ENCODE measurements around the gene FOXK2.
"Not testable (repeated sequence)": the region's sequence is repeated elsewhere in the genome, so short reads cannot be mapped to it uniquely, and the experiment has no call there.

FOXK2 gene

DNA sequence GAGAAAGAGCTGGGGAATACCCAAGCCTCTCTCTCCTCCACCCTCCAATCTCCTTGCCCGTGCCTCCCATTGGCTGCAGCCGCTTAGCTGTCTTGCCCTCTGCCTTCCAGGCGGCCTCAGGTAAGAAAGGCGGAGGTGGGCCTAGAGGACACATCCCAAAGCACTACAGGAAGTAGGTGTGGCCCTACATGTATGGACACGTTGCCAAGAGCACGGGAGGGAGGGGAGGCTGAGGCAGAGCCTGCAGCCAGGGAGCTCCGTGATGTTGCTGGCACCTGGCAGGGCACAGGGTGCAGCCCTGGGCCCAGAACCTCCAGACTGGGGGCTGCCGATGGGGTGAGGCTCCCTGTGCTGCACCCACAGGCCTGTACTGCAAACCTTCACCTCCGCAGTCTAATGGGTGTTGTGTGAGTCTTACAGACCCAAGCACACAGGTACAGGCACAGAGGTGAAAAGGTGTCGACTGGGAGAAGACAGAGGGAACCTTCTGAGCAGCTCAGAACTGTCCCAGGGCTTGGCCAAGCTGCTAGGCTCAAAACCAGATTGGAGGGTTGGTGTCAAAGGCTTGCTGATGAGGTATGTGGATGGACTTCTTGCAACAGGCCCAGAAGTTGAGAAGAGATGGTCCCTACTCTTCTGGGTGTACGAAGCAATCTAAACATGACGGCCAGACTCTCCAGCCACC, 23.5 kb upstream of the FOXK2 start:
- no peak for DNase-seq

DNA sequence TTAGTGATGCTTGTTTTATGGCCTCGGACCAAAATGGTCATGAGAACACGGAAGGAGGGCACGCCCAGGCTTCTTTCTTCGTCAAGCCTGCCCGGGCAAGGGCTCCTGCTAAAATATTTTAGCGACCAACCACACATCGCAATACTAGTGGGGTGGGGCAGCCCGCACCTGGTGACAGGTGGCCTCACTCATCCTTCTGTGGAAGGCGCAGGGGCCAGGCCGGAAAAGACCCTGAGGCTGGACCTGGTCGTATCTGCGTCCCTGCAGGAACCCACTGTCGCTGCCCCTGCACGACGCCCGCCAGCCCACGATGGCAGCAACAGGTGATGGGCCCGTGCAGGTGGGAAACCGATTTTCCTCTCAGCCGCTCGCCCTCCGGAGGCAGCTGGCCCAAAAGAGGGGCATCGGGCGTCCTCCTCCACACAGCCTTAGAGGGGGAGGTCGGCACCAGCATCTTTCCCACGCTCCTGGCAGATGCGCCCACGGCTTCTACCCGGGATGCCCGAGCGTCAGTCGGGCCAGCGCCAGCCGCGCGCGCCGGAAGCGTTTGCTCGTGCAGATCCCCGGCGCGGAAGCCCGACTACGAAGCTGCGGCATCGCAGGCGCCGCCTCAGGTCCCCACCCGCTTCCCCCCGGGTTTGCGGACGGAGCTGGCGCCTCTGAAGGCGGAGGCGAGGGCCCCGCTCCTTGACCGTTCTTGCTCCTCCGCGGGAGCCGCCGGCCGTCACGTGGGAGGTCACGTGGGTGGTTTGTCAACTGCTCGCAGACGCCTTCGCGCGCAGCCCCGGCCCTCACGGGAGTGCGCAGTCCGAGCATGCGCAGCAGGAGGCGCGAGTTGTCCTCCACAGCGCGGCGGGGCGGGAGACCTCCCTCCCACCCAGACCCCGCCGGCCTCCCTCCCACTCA, 22.8 kb upstream of the FOXK2 start:
- DNase-seq = peak; percentile 90

DNA sequence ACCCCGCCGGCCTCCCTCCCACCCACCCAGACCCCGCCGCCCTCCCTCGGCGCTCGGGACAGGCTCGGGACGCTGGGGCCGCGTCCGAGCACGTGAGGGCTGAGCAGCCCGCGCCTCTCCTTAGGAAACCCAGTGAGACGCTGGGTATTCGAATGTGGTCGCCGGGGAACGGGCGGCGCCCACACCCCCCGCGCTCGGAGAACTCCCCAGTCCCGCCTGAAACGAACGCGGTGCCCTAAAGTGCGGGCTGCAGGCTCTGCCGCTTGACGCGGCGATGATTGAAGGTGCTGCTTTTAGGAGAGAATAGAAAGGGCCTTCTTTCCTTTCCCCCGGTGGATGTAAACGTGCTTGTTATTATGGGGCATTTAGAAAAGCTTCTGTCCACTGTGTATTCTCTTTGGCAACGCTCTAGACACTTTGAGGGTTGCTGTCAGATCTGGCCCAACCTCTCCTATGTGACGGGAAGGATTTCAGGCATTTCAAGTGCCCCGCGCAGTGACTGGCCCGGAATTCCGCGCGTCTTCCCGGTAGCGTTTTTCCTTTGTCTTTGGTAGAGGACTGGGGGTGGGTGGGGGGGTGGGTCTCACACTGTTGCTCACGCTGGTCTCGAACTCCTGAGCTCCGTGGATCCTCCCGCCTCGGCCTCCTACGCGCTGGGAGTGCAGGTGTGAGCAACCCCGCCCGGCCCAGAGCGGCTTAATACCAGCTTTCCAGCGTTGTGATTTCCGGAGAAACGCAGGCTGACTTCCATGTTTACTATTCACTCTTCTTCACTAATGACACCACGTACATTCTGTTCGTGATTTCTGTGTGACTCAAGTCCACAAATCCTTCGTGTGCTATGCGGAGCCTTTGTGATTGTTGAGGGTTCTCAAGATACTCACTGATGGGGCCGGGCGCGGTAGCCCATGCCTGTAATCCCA, 21.8 kb upstream of the FOXK2 start:
- peak; percentile 33 for DNase-seq

DNA sequence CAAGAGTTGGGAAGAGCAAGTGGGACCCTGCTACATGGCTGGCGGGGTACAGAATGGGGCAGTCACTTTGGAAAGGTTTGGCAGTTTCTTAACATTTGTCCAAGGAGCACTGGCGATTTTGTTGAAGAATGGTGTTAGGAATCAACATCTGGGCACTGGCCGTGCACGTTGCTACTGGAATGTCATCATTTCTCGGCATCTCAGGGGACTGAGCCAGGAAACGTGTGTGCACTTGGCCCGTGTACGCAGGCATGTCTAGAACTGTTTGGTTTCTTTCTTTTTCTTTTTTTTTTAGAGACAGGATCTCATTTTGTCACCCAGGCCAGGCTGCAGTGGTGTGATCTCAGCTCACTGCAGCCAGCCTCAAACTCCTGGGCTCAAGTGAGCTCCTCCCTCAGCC, 17.3 kb upstream of the FOXK2 start:
- no peak for DNase-seq

DNA sequence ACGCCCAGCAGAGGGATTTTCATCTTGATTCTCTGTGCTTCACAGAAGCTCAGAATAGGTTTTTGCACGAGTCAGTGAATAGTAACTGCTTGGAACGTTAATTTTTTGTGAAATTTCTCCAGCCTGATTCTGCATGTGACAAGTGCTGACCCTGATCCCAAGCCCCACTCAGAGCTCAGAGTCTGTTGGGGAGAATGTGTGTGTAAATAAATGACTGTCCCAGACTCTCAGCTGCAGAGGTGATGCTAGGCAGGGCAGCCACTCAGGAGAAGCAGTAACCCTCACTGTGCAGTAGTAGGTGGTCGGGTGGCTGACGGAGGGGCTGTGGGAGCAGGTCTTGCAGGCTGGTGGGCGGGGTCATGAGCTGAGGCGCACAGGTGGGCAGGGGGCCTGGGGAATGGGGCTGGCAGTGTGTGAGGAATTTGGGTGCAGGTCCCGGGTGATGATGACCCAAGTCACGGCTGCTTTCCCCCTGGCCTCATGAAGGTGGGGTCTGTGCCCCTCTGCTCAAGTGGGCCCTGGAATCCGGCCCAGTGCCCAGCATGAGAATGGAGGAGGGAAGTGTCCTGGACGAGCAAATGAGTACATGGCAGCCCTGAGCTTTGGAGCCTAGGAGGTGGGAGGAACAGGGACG, 16.3 kb upstream of the FOXK2 start:
- no peak for DNase-seq

DNA sequence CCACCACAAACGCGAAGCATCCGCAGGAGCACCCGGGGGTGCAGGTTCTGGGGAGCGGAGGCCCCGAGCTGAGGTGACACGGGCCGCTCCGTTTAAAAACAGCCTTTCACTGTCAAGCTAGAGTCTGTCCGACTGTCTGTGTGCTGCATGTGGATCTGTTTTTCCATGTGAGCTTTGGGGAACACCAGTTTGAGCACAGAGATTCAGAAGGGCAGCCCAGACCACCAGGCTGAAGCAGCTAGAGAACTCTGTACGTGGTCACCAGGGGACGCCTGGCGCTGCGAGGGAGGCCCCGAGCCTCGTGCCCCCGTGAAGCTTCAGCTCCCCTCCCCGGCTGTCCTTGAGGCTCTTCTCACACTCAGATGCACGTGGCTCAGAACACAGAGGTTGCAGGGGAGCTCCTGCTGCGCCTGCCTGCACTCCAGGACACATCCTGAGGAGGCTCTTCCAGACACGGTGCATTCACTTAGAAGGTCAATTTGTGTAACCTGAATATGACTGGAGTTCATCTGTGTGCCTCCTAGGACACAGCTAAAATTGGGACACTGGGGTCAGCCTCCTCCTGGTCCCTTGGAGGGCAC, 15.7 kb upstream of the FOXK2 start:
- DNase-seq = no peak

DNA sequence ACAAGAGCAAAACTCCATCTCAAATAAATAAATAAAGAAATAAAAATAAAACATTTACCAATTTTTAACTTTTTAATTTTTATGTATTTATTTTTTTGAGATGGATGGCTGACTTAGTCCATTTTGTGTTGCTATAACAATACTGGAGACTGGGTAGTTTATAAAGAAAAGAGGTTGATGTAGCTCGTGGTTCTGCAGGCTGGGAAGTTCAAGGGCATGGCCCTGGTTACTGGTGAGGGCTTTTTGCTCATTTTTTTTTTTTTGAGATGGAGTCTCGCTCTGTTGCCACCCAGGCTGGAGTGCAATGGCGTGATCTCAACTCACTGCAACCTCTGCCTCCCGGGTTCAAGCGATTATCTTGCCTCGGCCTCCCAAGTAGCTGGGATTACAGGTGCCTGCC, 14.2 kb upstream of the FOXK2 start:
- DNase-seq = no peak

DNA sequence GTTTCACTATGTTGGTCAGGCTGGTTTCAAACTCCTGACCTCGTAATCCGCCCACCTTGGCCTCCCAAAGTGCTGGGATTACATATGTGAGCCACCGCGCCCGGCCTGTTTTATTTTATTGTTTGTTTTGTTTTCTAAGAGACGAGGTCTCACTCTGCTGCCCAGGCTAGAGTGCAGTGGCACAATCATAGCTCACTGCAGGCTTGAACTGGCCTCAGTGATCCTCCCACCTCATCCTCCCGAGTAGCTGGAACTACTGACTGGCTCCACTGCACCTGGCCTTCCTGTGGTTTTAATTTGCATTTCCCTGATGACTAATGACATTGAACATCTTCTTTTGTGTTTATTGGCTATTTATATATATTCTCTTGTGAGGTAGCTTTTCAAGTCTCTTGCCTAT, 13.1 kb upstream of the FOXK2 start:
- DNase-seq = not testable (repeated sequence)

DNA sequence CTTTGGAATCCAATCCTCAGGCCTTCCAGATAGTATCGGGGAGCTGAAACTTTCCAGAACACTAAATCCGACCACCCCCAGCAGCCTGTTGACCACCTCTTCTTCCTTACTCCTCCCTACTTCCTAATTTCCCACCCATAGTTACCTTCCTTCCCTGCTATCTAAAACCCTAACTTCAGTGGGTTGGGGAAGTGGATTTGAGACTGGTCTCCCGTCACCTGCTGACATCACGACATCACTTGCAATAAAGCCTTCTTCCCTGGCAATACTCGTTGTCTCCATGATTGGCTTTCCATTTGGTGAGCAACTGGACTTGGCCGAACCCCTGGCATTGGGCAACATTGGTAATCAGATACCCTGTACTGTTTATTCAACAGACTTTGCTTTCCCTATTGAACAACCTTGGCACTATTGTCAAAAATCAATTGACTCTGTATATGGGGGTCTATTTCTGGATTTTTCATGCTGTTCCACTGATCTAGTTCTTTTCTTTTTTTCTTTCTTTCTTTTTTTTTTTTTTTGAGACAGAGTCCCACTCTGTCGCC, 11.8 kb upstream of the FOXK2 start:
- DNase-seq = no peak

DNA sequence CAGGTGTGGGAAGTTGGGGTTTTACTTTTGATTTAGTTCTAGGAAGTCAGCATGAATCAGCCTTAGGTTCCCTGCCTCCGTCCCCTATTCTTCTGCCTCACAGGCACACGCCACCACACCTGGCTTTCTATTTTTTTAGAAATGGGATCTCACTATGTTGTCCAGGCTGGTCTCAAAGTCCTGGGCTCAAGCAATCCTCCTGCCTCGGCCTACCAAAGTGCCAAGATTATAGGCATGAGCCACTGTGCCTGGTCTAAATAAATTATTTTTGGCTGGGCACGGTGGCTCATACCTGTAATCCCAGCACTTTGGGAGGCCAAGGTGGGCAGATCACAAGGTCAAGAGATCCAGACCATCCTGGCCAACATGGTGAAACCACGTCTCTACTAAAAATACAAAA, 7.9 kb upstream of the FOXK2 start:
- DNase-seq = not testable (repeated sequence)

DNA sequence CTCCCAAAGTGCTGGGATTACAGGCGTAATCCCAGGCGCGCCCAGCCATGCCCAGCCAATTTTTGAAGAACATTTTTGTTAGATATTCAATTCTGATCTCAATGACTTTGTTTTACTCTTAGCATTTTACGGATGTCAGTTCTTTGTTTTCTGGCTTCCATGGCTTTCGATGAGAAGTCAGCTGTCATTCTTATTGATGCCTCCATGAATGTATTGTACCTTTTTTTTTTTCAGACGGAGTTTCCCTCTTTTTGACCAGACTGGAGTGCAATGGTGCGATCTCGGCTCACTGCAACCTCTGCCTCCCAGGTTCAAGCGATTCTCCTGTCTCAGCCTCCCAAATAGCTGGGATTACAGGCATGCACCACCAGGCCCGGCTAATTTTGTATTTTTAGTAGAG, 5.7 kb upstream of the FOXK2 start:
- not testable (repeated sequence) for DNase-seq

DNA sequence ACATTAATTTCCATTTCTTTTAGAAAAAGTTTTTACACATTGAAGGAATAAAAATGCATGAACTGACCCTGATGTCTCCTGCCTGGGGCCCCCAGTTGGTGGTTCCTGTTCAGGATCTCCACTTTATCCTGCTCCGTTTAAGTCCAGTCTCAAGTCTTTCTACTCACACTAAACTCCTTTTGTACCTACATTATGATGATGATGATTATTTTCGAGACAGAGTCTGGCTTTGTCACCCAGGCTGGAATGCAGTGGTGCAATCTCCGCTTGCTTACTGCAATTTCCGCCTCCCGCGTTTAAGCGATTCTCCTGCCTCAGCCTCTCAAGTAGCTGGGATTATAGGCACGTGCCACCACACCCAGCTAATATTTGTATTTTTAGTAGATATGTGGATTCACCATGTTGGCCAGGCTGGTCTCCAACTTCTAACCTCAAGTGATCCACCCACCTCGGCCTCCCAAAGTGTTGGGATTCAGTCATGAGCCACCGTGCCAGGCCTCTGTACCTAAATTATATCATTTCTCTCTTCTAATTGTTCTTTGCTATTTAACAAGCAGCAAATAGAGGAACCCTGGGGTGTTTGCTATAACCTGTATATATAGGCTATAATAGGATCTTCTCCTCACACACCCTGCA, 2.2 kb upstream of the FOXK2 start:
- no peak for DNase-seq

DNA sequence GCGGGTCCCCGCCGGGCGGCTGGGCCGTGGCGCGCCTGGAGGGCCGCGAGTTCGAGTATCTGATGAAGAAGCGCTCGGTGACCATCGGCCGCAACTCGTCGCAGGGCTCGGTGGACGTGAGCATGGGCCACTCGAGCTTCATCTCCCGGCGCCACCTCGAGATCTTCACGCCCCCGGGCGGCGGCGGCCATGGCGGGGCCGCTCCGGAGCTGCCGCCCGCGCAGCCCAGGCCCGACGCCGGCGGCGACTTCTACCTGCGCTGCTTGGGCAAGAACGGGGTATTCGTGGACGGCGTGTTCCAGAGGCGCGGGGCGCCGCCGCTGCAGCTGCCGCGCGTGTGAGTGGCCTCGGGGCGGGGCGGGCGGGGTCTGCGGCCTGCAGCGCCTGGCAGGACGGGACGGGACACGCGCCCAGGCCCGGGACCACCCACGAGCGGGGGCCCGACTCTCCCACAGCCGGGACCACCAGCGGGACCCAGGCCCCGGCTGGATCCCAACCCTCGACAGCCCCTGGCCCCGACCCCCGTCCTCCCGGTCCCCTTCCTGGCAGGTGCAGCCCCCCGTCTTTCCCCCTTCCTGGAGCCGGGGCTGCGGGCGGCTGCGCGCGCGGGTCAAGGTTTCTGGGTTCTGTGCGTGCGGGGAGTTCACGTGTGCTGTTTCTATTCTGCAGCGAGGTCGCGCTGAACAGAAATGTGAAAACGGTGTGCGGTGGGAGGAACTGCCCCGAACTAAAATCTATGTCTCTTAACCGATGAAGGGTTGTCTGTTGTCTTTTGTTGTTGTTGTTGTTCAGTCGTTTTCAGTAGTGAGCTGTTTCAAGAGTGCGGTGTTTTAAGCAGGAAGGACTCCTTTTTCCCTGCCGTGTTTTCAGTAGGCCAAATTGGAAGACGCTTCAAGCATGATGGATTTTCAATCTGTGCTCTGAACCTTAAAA, 705 bp downstream of the FOXK2 start:
- DNase-seq = peak; percentile 18

DNA sequence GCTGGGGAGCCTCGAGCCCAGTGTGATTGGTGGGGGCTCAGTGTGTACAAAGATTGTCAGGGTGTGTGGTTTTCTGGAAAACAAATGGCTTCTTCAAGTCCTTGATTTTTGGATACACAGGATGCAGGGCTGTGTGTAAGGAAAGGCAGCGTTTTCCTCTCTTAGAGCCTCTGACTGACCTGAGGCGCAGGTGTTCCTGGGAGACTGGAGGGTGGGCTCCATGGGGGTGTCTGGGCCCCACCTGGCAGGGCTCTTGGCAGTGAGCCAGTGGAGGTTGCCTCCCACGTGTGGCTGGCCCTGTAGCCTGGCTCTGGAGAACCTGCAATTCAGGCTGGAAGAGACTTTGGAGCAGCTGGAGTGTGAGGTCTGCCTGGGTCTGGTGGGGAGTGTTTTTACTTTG, 5.0 kb downstream of the FOXK2 start:
- no peak for DNase-seq

DNA sequence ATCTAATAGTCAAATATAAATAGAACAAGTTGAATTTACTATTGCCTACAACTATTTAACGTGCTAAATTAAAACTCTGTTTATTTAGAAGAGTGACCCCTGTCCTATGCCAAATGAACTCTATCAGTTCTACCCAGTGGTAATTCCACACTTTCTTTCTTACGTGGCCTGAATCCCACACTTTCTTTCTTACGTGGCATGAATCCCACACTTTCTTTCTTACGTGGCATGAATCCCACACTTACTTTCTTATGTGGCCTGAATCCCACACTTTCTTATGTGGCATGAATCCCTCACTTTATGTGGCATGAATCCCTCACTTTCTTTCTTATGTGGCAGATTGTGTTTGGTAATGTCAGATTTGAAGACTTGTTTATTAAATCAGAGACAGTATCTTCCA, 6.2 kb downstream of the FOXK2 start:
- DNase-seq = no peak

DNA sequence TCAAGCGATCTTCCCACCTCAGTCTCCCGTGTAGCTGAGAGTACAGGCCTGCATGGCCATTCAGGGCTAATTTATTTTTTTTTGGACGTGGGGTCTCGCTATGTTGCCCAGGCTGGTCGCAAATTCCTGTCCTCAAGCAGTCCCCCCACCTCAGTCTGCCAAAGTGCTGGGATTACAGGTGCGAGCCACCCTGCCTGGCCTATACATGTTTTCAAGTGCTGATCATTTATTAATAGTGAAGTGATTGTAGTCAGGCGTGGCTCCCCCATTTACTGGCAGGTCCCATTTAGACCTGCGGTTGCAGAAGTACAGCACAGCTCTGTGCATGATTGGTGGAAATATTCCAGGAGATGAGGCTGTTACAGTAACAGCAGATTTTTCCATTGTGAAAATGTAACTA, 8.4 kb downstream of the FOXK2 start:
- DNase-seq = no peak

DNA sequence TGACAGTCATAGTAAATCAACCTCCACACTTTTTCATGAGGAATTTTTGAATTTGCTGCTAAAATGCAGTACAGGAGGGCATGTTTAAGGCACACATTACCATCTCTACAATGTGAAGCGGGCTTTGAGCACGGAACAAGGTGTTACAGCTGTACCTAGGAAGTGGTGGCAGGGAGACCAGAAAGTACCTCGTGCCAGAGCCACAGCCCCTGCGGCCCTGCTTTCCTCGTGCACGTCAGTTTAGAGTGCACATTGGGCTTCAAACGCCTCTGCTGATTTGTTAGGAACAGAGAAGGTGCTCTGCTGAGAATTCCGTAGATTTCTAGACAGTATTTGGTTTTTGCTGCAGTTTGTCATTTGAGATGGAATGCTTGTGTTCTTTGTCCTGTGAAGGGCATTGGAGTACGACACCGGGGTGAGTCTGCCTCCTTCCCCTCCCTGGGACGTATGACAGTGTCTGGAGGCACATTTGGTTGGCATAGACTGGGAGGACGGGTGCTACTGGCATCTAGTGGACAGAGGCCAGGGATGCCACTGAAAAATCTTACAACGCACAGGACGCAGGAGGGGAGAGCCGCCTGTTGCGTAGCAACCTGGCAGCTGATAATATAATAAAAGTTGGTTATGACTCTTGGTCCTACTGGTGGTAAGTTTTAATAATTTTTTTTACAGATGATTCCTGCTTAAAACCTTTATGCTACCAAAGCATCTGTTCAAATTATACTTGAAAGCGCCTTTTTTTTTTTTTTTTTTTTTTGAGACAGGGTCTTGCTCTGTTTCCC, 9.1 kb downstream of the FOXK2 start:
- no peak for DNase-seq

DNA sequence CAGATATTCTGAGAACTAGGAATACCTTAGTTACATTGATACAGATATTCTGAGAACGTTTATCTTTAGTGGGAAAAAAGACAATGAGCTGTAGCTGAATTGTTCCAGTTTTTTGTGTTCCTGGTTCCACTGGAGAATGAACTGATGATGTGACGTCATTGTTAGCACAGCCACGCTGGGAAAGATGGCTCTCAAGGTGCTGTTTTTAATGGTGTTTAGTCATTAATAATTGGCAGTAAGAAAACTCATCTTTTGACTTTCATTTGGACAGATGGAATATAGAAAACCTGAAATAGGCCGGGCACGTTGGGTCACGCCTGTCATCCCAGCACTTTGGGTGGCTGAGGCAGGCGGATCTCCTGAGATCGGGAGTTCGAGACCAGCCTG, 10.4 kb downstream of the FOXK2 start:
- DNase-seq = no peak

DNA sequence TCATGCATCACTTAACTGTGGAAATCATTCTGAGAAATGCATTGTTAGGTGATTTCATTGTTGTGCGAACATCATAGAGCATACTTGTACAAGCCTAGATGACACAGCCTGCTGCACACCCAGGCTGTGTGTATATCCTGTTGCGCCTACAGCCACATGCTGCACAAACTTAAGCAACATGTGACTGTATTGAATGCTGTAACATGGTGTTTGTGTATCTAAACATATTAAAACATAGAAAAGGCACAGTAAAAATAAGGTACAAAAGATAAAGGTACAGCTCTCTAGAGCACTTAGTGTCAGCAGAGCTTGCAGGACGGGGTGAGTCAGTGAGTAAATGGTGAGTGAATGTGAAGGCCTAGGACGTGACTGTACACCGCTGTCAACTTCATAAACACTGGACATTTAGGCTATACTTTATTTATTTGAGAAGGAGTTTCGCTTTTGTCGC, 11.9 kb downstream of the FOXK2 start:
- no peak for DNase-seq
